GM23338 (cell line): ENCODE results near the gene GOLGA7B. TPM values are rescaled to one million over a fixed set of nuclear protein-coding genes. Genes with fewer than 3 reads are reported as not detected.

ENCODE experiments used
- ATAC-seq: fragments of 200-7000 bp; cut with Tn5 transposase; 3 replicates; pipeline ENCODE4 v1.9.1; 2020
- DNase-seq: peaks from one replicate; pipeline ENCODE4 v3.0.0-alpha.2; 2015; ENCODE audit warnings: low spot score
- H2AFZ ChIP-seq: fragments of 200-600 bp; sonication (generic); 2 replicates; pipeline ENCODE4 v1.8.0; 2016; ENCODE audit warnings: antibody characterized with exemption, mild to moderate bottlenecking, moderate library complexity
- H3F3A ChIP-seq: fragments of 200-600 bp; sonication (generic); replicated peaks from 2 replicates; pipeline ENCODE4 v1.8.0; 2017; ENCODE audit warnings: antibody characterized with exemption, mixed run types, low read depth
- H3K27ac ChIP-seq: fragments of 200-600 bp; sonication (generic); 2 replicates; pipeline ENCODE4 v1.6.1; 2016; ENCODE audit warnings: low read depth
- H3K27me3 ChIP-seq: fragments of 200-600 bp; sonication (generic); 2 replicates; pipeline ENCODE4 v1.8.0; 2016; ENCODE audit warnings: mild to moderate bottlenecking, mixed run types, moderate library complexity; ENCODE audit not compliant: insufficient read depth
- H3K36me3 ChIP-seq: fragments of 200-600 bp; sonication (generic); 2 replicates; pipeline ENCODE4 v1.8.0; 2016; ENCODE audit warnings: mild to moderate bottlenecking; ENCODE audit not compliant: insufficient read depth
- H3K4me1 ChIP-seq: fragments of 200-600 bp; sonication (generic); 2 replicates; pipeline ENCODE4 v1.8.0; 2016; ENCODE audit warnings: mild to moderate bottlenecking, moderate library complexity; ENCODE audit not compliant: insufficient read depth
- H3K4me2 ChIP-seq: fragments of 200-600 bp; sonication (generic); 2 replicates; pipeline ENCODE4 v1.7.1; 2017; ENCODE audit warnings: mixed run types
- H3K4me3 ChIP-seq: fragments of 200-600 bp; sonication (generic); 2 replicates; pipeline ENCODE4 v1.6.1; 2016; ENCODE audit warnings: mixed run types
- H3K79me2 ChIP-seq: fragments of 200-600 bp; sonication (generic); replicated peaks from 2 replicates; pipeline ENCODE4 v1.8.0; 2017; ENCODE audit warnings: mild to moderate bottlenecking; ENCODE audit not compliant: insufficient read depth
- H3K9me2 ChIP-seq: fragments of 200-600 bp; sonication (generic); 2 replicates; pipeline ENCODE4 v1.8.0; 2017; ENCODE audit not compliant: insufficient read depth
- H4K20me1 ChIP-seq: fragments of 200-600 bp; sonication (generic); replicated peaks from 2 replicates; pipeline ENCODE4 v1.8.0; 2017; ENCODE audit warnings: mild to moderate bottlenecking; ENCODE audit not compliant: insufficient read depth
- H3K27ac Mint-ChIP-seq: 2 replicates; pipeline ENCODE4 v1.8.0; 2020; ENCODE audit warnings: inconsistent platforms, mild to moderate bottlenecking, moderate library complexity, mixed read lengths
- H3K27me3 Mint-ChIP-seq: 3 replicates; pipeline ENCODE4 v1.8.0; 2022; ENCODE audit warnings: low read depth, mild to moderate bottlenecking, moderate library complexity, mixed read lengths, inconsistent platforms; ENCODE audit not compliant: insufficient read depth, poor library complexity
- H3K36me3 Mint-ChIP-seq: 3 replicates; pipeline ENCODE4 v1.8.0; 2021; ENCODE audit warnings: low read depth, mild to moderate bottlenecking, inconsistent platforms, moderate library complexity, mixed read lengths
- H3K4me1 Mint-ChIP-seq: 3 replicates; pipeline ENCODE4 v1.8.0; 2020; ENCODE audit warnings: mild to moderate bottlenecking, inconsistent platforms, mixed read lengths
- H3K4me3 Mint-ChIP-seq: 3 replicates; pipeline ENCODE4 v1.8.0; 2021; ENCODE audit warnings: moderate library complexity, mild to moderate bottlenecking, inconsistent platforms, mixed read lengths
- H3K9me3 Mint-ChIP-seq: 3 replicates; pipeline ENCODE4 v1.8.0; 2020; ENCODE audit warnings: moderate library complexity, mild to moderate bottlenecking, inconsistent platforms, mixed read lengths
- CREB1 ChIP-seq: fragments of 250-450 bp; sonication (Bioruptor Pico); IDR thresholded peaks from 2 replicates; pipeline ENCODE4 v1.5.0; 2020; ENCODE audit warnings: low read depth, mild to moderate bottlenecking, moderate library complexity
- EZH2 ChIP-seq: fragments of 200-600 bp; sonication (generic); IDR thresholded peaks from one replicate; pipeline ENCODE4 v1.8.0; 2017; ENCODE audit warnings: antibody characterized with exemption, mild to moderate bottlenecking, low read depth; ENCODE audit not compliant: unreplicated experiment
- EZH2phosphoT487 ChIP-seq: fragments of 200-600 bp; sonication (generic); IDR thresholded peaks from one replicate; pipeline ENCODE4 v1.8.1; 2018; ENCODE audit warnings: antibody characterized with exemption; ENCODE audit not compliant: unreplicated experiment
- JUNB ChIP-seq: IDR thresholded peaks from one replicate; pipeline ENCODE4 v1.6.1; 2016; ENCODE audit warnings: antibody characterized with exemption; ENCODE audit not compliant: unreplicated experiment
- NANOG ChIP-seq: IDR thresholded peaks from 2 replicates; pipeline ENCODE4 v1.6.1; 2016; ENCODE audit warnings: antibody characterized with exemption, borderline replicate concordance
- POLR2AphosphoS5 ChIP-seq: IDR thresholded peaks from 2 replicates; pipeline ENCODE4 v1.6.1; 2016; ENCODE audit warnings: antibody characterized with exemption, low read depth
- STAT1 ChIP-seq: IDR thresholded peaks from one replicate; pipeline ENCODE4 v1.6.1; 2016; ENCODE audit warnings: antibody characterized with exemption; ENCODE audit not compliant: unreplicated experiment
- ZNF114 ChIP-seq: fragments of 250-450 bp; sonication (Bioruptor Pico); IDR thresholded peaks from 2 replicates; pipeline ENCODE4 v1.5.0; 2020; ENCODE audit warnings: mild to moderate bottlenecking, moderate library complexity
- ZNF331 ChIP-seq: fragments of 250-450 bp; sonication (Bioruptor Pico); IDR thresholded peaks from 2 replicates; pipeline ENCODE4 v1.5.0; 2020; ENCODE audit warnings: low read depth, mild to moderate bottlenecking, moderate library complexity
- polyA plus RNA-seq: library from polyadenylated mRNA; unstranded; fragments of >200 nt; fragmentation: Nextera tagmentation; extraction: Ambion mirVana; gene quantifications from 2 replicates; pipeline ENCODE4 v1.2.1, GENCODE V29; 2016
- total RNA-seq: library from RNA; depleted of rRNA; stranded (reverse); fragments of >200 nt; shearing (Covaris generic); gene quantifications from 2 replicates; pipeline ENCODE4 v1.2.3, GENCODE V29; 2014
- TF ChIP-seq, protein P1 (sequence below): IDR thresholded peaks from 2 replicates; pipeline ENCODE4 v1.6.1; 2016; ENCODE audit warnings: antibody characterized with exemption
- TF ChIP-seq, protein P2 (sequence below): IDR thresholded peaks from one replicate; pipeline ENCODE4 v1.6.1; 2018; ENCODE audit warnings: antibody characterized with exemption; ENCODE audit not compliant: unreplicated experiment
- TF ChIP-seq, protein P3 (sequence below), 2 experiments: fragments of 200-600 bp in 1 of 2; sonication (generic) in 1 of 2; conservative IDR thresholded peaks; 2 replicates each; pipeline versions ENCODE4 v1.5.1 to v1.6.1; 2016 to 2017; ENCODE audit warnings: antibody characterized with exemption in 2 of 2, low read depth in 2 of 2, mild to moderate bottlenecking in 2 of 2, moderate library complexity in 1 of 2

Gene GOLGA7B
- total and polyA plus RNA-seq, 2 experiments from 2014 or later: 0.14 to 0.15 TPM

DNA sequence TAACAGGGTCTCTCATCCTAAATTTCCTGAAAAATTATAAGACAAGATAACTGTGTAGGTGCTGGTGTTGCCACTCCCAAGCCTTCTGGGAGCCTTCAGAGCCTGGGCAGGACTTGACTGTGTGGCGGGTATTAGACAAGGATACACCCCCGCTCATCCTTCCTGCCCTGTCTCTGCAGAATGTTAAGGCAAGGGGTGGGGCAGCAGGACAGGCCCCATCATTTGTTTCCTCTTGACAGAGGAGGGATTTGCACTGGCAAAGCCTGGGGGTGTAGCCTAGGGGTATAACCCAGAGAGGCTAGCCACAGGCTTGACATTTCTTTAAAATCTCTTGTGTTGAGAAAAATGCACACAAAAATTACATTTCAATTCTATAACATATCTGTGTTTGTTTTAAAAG, 63.5 kb downstream of the GOLGA7B start:
- no peak overlapping the region for H3K4me3 ChIP-seq
- DNase-seq (no peak), ATAC-seq (no peak)
- Mint-ChIP-seq H3K4me1 (peaks cover 11% of the 10 kb centered on the region; the same call in 2 of the 3 replicates), H3K4me3 (no peak overlapping the region), H3K9me3 (no peaks in the 10 kb centered on the region), H3K36me3 (no peaks in the 10 kb centered on the region), H3K27me3 (peaks cover 7% of the 10 kb centered on the region), H3K27ac (no peak overlapping the region)
- H3K79me2 ChIP-seq: no peaks in the 10 kb centered on the region
- TF ChIP-seq, protein P1, sequence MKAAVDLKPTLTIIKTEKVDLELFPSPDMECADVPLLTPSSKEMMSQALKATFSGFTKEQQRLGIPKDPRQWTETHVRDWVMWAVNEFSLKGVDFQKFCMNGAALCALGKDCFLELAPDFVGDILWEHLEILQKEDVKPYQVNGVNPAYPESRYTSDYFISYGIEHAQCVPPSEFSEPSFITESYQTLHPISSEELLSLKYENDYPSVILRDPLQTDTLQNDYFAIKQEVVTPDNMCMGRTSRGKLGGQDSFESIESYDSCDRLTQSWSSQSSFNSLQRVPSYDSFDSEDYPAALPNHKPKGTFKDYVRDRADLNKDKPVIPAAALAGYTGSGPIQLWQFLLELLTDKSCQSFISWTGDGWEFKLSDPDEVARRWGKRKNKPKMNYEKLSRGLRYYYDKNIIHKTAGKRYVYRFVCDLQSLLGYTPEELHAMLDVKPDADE: no peak
- TF ChIP-seq ZNF114 (no peak), NANOG (no peak), POLR2AphosphoS5 (no peak), EZH2 (no peak), ZNF331 (CRISPR knock-in tag) (no peak), CREB1 (no peak), STAT1 (no peak)
- TF ChIP-seq, protein P2, sequence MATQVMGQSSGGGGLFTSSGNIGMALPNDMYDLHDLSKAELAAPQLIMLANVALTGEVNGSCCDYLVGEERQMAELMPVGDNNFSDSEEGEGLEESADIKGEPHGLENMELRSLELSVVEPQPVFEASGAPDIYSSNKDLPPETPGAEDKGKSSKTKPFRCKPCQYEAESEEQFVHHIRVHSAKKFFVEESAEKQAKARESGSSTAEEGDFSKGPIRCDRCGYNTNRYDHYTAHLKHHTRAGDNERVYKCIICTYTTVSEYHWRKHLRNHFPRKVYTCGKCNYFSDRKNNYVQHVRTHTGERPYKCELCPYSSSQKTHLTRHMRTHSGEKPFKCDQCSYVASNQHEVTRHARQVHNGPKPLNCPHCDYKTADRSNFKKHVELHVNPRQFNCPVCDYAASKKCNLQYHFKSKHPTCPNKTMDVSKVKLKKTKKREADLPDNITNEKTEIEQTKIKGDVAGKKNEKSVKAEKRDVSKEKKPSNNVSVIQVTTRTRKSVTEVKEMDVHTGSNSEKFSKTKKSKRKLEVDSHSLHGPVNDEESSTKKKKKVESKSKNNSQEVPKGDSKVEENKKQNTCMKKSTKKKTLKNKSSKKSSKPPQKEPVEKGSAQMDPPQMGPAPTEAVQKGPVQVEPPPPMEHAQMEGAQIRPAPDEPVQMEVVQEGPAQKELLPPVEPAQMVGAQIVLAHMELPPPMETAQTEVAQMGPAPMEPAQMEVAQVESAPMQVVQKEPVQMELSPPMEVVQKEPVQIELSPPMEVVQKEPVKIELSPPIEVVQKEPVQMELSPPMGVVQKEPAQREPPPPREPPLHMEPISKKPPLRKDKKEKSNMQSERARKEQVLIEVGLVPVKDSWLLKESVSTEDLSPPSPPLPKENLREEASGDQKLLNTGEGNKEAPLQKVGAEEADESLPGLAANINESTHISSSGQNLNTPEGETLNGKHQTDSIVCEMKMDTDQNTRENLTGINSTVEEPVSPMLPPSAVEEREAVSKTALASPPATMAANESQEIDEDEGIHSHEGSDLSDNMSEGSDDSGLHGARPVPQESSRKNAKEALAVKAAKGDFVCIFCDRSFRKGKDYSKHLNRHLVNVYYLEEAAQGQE: no peak
- no peak overlapping the region for H2AFZ ChIP-seq
- no peaks in the 10 kb centered on the region for H3F3A ChIP-seq
- H3K4me1 ChIP-seq: no peaks in the 10 kb centered on the region; the same call in 1 of the 2 replicates
- no peak overlapping the region for H3K27ac ChIP-seq
- H3K9me2 ChIP-seq: no peaks in the 10 kb centered on the region
- H3K27me3 ChIP-seq: no peaks in the 10 kb centered on the region
- H3K4me2 ChIP-seq: no peak overlapping the region
- no peaks in the 10 kb centered on the region for H4K20me1 ChIP-seq
- no peaks in the 10 kb centered on the region for H3K36me3 ChIP-seq

DNA sequence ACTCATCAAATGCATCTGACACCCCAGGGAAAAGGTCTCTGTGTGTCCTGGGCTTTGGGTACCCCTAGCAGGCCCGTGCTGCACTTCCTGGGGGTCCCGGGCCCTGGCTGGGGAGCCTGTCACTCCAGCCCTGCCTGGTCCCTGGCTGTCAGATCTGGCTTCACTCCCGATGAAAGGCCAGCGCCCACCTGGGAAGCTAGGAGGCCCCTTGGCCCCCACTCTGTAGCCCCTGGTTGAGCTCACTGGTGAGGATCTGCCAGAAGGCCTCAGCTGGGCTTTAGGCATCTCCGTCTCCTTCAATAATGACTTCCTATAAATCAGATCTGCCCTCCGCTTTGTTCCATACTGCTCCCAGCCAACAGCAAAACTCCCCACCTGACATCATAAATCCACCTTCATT, 64.0 kb downstream of the GOLGA7B start:
- Mint-ChIP-seq H3K36me3 (no peaks in the 10 kb centered on the region), H3K27me3 (peaks cover 7% of the 10 kb centered on the region), H3K4me3 (no peak overlapping the region), H3K4me1 (peaks cover 11% of the 10 kb centered on the region; the same call in 2 of the 3 replicates), H3K9me3 (no peaks in the 10 kb centered on the region), H3K27ac (no peak overlapping the region)
- Histone ChIP-seq H3K79me2 (no peaks in the 10 kb centered on the region), H4K20me1 (no peaks in the 10 kb centered on the region), H3K4me1 (no peaks in the 10 kb centered on the region; the same call in 1 of the 2 replicates), H3K4me2 (no peak overlapping the region), H3K9me2 (no peaks in the 10 kb centered on the region), H2AFZ (no peak overlapping the region), H3K27ac (no peak overlapping the region), H3K27me3 (no peaks in the 10 kb centered on the region), H3K4me3 (no peak overlapping the region), H3K36me3 (no peaks in the 10 kb centered on the region), H3F3A (no peaks in the 10 kb centered on the region)
- DNase-seq: no peak
- ATAC-seq: no peak
- TF ChIP-seq, protein P1: no peak
- no peak for TF ChIP-seq POLR2AphosphoS5
- TF ChIP-seq NANOG: no peak
- no peak for TF ChIP-seq CREB1
- TF ChIP-seq ZNF114: no peak
- TF ChIP-seq EZH2phosphoT487: no peak
- no peak for TF ChIP-seq EZH2
- TF ChIP-seq JUNB: no peak
- TF ChIP-seq ZNF331 (CRISPR knock-in tag): no peak
- TF ChIP-seq, protein P3, sequence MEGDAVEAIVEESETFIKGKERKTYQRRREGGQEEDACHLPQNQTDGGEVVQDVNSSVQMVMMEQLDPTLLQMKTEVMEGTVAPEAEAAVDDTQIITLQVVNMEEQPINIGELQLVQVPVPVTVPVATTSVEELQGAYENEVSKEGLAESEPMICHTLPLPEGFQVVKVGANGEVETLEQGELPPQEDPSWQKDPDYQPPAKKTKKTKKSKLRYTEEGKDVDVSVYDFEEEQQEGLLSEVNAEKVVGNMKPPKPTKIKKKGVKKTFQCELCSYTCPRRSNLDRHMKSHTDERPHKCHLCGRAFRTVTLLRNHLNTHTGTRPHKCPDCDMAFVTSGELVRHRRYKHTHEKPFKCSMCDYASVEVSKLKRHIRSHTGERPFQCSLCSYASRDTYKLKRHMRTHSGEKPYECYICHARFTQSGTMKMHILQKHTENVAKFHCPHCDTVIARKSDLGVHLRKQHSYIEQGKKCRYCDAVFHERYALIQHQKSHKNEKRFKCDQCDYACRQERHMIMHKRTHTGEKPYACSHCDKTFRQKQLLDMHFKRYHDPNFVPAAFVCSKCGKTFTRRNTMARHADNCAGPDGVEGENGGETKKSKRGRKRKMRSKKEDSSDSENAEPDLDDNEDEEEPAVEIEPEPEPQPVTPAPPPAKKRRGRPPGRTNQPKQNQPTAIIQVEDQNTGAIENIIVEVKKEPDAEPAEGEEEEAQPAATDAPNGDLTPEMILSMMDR (conservative IDR thresholded peaks at IDR 0.05; ENCODE audit: low read depth in 2 of 2): no peak
- no peak for TF ChIP-seq STAT1
